GM19035 (cell line): ENCODE results near the gene TMEM61.
A peak's percentile ranks its signal among the peaks of the same experiment; 100 is the strongest.
"Not testable (repeated sequence)": the region's sequence is repeated elsewhere in the genome, so short reads cannot be mapped to it uniquely, and the experiment has no call there.

ENCODE experiments used
- ATAC-seq: cut with Tn5 transposase; IDR thresholded peaks from one replicate; pipeline ENCODE4 v1.9.1; 2021; ENCODE audit not compliant: unreplicated experiment

TMEM61 gene

DNA sequence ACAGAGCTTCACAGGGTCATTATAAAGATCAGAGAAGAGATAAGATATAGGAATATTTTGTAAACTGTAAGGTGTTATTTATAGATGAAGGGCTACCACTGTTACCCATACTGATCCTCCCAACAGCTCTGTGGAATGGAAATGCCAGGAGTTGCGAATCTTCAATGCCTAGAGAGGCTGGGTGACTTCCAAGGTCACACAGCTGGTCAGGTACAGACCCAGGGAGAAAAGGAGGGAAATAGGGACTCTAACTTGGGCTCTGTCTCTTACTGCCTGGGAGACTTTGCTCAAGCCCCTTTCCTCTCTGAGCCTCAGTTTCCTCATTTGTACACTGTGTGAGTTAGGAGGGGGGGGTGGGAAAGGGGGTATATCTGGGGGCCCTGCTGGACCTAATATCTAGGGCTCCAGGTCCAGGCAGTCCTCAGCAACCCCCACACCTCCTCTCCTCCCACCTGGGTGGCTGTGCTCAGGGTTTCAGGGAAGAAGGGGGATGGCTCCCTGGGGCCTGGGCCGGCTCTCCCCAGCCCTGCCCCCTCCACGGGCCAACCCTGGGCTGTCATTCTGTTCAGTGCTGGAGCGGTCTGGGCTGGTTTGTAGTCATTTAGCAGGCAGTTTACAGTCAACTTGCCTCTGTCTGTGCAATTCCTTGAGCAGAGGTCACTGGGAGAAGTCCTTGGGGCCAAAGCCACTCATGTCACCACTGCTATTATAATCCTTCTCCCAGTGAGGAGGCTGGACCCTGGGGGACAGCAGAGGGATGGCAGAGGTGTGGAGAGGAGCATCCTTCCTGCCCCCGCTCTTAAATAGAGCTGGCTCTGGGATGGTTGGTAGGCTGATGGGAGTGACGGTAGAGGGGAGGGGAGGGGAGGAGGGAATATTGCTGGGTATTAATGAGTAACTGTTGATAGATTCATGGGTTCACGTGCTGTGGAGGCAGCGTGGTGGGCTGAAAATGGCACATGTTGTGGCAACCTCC lies 20.0 kb downstream of the TMEM61 start:
- ATAC-seq, result no peak

DNA sequence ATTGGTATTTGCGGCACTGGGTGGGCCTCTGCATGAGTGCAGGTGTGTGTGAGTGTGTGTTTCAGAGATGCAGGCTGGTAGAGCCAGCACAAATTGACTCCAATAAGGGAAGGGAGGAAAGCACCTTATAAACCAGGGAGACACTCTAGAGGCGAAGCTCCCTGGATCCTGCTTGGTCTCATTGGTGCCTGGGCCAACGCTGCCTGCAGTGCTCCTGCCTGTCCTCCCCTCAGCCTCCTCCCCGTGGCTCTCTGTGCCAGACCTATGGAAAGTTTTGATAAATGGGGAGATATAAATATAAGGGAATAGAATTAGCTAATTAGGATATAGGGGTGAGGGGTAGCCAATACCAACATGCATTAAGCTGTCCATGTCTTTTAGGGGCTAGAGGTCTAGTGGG lies 20.9 kb downstream of the TMEM61 start:
- no peak for ATAC-seq

DNA sequence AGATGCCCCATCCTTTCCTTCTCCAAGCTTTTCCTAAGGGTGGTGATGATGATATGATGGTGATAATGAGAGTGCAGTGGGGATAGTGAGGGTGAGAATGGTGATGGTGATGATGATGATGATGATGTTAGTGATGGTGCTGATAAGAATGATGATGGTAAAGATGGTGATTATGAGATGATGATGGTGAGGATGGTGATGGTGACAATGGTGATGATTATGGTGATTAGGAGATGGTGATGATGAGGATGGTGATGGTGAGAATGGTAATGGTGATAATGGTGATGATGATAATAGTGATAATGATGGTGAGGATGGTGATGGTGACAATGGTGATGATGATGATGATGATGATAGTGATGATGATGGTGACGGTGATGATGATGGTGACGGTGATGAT lies 22.3 kb downstream of the TMEM61 start:
- no peak for ATAC-seq

DNA sequence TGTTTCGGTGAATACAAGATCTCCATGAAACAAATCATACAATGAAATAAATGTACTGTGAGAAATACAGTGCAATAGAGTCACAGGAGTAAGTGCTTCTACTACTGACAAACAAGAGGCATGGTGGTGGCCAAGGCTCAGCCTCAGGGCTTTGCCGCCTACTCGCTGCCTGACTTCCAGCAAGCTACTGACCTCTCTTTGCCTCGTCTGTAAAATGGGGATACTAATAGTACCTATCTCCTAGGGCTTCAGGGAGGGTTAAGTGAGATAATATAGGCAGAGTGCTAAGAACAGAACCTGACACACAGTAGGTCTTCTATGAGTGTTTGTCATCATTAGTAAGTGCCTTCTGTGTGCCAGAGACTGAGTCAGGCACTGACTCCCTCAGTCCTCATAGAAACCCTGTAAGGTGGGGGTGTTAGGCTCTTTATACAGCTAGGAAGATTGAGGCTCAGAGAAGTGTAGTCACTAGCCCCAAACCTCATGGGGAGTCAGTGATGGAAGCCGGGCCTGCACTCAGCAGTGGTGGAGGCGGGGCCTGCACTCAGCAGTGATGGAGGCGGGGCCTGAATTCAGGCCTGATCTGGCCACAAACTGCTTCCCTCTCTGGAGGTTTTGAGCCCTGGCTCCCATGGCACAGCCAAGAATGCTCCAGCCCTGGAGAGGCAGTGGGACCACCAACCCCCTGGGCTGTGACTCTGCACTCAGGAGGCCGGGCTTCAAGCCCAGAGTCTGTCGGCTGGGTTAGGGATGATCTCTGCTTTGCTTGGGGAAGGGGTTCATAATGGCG lies 25.1 kb downstream of the TMEM61 start:
- no peak for ATAC-seq

DNA sequence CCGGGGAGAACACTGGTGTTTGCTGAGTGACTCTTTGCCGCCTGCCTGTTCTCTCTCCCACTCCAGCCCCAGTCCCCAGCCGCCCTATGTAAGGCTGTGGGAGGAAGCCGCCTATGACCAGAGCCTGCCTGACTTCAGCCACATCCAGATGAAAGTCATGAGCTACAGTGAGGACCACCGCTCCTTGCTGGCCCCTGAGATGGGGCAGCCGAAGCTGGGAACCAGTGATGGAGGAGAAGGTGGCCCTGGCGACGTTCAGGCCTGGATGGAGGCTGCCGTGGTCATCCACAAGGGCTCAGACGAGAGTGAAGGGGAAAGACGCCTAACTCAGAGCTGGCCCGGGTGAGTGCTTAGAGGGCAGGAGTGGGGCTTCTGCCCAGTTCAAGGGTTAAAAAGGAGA lies 26.5 kb downstream of the TMEM61 start:
- no peak for ATAC-seq

DNA sequence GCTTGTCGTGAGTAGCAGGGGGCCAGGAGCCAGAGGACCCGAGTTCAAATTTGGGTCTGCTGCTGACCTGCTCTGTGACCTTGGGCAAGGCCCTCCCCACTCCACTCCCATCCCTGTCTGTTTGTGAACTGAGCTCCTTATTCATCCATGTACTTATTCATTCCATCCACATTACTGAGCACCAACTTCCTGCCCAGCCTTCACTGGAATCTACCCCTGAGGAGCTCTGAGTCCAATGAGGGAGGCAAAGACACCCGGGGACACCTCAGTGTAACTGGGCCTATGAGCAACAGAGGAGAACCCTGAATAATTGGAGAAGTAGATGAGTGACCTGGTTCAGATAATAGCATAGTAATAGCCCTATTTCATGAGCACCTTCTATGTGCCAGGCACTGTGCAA lies 27.2 kb downstream of the TMEM61 start:
- no peak for ATAC-seq

DNA sequence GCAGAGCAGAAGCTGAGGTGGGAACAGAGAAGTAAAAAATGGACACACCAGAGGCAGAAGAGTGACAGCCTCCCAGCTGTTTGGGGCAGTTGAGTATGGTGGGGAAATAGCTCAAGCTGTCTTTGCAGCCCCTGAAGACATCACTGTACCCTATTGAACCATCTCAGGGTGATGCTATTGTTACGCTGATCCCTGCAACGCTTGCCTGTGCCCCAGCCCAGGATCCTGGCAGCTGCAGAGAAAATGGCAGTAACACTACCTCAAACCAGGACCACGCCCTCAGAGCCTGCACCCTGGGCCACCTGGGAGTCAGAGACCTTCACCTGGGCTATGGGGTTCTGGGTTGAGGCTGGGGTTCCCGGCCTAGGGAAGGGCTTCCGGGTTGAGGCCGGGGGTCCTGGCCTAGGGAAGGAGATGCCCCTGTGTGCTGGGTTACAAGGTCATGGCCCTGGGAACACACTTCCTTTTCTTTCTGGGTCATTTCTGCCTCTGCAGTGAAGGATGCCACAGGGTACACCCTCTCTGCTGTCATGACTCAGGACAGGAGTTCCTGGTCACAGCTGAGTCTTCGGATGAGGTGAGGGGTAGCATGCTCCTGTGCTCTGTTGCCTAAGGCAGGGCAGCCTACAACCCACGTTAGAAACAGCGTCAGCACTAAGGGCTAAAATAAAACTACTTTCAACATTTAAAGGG lies 29.9 kb downstream of the TMEM61 start:
- ATAC-seq, result no peak

DNA sequence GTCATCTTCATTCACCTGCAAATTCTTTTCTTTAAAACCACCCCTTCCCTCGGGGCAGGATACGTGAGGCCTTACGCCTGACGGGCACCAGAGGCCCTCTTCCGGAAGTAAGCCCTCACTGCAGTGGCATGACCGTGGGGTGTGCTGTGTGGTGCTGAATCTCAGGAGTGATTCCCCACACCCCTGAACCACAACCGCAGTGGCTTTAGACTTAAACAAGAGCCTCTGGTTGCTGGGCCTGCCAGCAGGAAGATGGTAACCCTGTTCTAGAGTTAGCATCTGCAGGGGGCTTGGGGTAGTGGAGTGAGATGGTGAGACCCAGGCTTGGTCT lies 30.4 kb downstream of the TMEM61 start:
- no peak for ATAC-seq

DNA sequence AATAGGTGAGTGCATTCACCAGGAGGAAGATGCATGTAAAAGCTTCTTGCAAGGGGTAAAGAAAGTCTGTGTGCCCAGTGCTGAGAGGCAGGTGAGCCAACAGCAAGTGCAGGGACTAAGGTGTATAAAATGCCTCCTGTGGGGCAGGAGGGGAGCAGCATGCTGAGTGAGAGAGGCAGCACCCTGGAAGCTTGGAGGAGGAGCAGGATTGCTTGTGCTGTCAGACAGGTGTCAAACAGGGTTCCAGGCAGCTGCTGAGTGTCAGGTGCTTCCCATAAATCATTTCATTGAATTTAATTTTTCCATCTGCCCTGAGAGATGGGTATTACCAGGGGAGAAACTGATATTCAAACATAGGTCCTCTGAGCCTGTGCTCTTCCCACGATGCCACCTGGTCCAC lies 32.2 kb downstream of the TMEM61 start:
- no peak for ATAC-seq

DNA sequence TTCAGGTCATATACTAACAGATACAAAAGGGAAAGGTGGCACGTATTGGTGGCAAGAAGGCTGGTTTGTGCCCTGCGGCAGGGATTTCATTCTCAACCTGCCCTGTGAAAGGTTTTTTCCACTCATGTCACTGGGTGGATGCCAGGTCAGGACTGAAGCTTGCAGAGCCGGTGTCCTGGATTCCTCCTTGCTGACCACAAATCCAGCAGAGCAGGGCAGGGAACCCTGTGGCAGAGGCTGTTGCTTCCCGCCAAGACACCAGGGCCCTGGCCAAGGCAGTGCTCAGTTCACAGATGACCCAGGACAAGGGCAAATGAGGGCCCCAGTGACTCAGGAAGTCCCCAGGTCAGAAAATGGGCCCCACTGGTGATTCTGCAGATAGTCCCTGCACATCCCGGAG lies 34.7 kb downstream of the TMEM61 start:
- ATAC-seq, result no peak

DNA sequence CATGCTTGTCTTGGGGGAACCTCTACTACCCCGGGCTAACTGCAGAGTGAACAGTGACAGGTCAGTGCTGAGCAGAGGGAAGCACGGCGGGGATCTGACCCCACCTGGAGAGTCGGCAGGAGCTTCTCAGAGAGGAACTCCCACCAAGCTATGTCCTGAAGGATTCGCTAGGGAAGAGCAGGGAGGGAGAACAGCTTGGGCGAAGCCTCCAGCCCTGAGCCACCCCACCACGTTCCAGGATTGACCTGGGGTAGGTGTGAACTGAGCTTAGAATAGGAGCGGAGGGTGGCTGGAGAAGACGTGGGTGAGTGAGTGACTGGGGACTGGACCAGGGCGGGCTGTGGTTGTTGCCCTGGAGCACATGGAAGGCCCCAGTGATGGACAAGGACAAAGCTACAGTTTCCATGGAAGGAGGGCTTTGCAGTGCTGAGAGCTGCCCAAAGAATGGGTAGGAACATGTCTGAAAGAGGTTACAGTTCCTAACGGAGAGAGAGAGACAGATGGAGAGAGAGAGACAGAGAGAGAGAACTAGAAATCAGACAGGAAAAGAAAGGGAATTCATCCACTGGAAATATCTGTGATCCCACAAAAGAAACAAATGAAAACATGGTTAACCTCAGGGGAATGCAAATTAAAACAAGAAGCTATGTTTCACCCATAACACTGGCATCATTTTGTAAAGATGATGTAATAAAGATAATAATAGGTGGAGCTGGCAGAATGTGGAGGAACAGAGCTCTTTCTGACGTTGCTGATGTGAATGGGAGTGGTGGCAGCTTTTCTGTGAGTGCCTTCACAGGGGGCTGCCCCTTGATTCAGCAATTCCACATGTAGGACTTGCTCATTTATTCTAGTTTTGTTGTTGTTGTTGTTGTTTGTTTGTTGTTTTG lies 35.5 kb downstream of the TMEM61 start:
- no peak for ATAC-seq

DNA sequence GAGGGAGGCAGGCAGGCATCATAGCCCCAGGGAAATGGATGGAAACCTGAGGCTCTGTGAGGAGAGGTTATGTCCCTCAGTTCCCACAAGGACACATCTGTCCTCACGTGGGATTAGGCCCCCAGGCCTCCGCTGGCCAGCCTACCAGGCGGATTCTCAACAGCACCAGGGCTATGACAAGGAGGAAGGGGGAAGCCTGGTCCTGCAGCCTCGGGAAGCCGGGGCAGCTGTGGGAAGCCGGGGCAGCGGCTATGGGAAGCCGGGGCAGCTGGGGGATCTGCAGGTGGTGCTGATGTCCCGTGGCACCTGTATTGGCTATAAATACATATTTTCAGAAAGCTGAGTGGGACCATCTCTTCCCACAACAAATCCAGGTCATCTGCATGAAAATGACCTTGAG lies 38.0 kb downstream of the TMEM61 start:
- no peak for ATAC-seq

DNA sequence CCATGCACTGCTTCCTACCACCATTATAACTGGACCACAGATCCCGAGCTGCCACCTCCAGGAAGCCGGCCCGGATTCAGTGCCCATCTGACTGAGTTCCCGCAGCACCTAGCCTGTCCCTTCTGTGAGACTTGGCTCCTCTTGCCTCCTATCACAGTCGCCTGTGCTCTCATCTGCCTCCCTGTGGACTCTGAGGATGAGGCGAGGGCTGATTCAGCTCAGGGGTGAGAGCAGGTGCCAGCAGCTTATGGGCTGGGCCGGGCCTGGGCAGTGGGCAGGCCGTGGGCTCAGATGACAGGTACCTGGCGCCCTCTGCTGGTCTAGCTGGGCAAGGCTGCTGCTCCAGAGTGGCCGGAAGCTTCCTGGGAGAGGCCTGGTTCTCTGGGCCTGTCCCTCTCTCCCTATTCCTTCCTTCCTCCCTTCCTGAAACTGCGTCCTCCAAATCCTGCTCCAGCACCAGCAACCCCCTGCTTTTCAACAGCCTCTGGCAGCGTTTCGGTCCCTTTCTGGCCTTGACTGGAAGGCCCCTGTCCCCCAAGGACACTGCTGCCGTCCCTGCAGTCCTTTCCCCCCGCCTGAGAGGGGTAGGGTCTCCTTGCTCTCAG lies 41.6 kb downstream of the TMEM61 start:
- ATAC-seq, result peak; percentile 80

DNA sequence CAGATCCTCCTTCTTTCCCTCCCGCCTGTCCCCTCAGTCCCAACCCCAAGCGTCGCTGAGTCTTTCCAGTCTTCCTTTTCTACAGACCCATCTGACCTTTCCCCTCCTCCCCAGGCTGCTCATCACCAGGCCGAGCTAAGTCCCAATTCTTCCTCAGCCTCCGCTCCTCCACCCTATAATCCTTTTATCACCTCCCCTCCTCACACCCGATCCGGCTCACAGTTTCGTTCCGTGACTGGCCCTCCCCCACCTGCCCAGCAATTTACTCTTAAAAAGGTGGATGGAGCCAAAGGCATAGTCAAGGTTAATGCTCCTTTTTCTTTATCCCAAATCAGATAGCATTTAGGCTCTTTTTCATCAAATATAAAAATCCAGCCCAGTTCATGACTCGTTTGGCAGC lies 43.7 kb downstream of the TMEM61 start:
- not testable (repeated sequence) for ATAC-seq

DNA sequence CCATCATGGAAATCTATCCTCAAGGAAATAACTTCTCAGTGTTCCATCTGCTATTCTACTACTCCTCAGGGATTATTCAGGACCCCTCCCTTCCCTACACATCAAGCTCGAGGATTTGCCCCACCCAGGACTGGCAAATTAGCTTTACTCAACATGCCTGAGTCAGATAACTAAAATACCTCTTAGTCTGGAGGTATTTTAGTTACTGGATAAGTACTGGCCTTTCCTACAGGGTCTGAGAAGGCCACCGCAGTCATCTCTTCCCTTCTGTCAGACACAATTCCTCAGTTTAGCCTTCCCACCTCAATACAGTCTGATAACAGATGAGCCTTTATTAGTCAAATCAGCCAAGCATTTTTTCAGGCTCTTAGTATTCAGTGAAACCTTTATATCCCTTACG lies 46.3 kb downstream of the TMEM61 start:
- not testable (repeated sequence) for ATAC-seq

DNA sequence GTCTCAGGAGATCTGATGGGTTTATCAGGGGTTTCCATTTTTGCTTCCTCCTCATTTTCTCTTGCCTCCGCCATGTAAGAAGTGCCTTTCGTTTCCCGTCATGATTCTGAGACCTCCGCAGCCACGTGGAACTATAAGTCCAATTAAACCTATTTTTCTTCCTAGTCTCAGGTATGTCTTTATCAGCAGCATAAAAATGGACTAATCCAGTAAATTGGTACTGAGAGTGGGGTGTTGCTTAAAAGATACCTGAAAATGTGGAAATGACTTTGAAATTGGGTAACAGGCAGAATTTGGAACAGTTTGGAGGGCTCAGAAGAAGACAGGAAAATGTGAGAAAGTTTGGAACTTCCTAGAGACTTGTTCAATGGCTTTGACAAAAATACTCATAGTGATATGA lies 50.7 kb downstream of the TMEM61 start:
- not testable (repeated sequence) for ATAC-seq

DNA sequence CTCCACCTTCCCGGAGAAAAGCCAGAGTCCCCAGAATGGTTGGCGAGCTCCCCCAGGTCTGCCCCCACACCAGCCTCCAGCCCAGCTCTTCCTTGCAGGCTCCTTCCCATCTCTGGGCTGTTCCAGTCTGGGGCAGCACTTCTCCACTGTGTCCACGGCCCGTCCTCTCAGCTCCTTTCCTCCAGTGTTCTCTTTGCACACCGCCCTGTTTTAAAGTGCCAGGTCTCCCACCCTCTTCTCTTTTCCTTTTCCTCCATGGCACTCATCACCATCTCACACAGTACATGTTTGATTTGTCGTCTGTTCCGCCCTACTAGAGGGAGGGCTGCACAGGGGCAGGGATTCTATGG lies 52.8 kb downstream of the TMEM61 start:
- ATAC-seq, result no peak

DNA sequence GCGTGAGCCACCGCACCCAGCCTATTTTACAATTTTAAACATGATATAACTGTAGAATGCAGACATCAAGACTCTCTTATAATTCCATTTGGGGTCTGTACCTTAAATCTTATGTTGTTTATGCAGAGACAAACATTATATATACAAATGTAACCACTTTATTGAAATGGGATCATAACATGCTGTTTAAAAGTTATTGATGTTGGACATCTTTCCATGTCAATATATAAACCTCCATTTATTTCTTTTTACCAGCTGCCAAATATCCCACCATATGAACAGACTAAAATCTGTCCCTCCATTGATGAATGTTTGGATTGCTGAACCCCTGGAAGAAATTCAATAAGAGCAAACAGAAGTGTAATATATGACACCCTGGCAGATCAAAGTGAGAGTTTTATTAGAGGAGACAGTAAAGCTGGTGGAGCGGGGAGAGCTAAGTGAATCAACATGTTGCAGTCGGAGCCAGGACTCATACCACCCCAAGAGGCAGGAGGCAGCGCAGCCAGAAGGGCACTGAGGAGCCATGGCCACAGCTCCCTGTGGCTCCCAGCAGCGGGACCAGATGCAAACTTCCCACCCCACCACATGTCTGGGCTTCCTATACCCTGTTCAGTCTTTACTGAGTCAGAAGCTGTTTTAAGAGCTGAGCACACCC lies 54.2 kb downstream of the TMEM61 start:
- ATAC-seq, result no peak

DNA sequence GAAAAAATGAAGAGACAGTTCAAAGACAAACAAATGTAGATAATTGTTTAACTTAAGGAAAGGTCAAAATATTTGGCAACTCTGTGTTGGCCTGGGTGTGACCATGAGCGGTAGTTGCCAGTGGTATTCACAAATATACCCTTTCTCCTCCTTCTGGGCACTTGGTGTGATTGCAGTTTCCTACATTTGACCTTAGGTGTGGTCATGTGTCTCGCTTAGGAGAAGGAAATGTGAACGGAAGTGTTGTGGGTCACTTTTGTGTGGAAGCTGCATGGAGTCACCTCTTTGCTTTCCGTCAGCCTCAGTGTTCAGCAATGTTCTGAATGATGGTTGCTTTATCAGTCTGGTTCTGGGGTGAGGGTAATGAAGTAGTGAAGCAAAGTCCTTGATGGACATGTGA lies 55.5 kb downstream of the TMEM61 start:
- no peak for ATAC-seq
